HepG2 (cell line): ENCODE data around the gene SLC25A20.

ENCODE experiments used
- CHD2 ChIP-seq: IDR thresholded peaks from 2 replicates; pipeline ENCODE4 v1.6.1; 2011; ENCODE audit warnings: low read depth, low read length, improper control_type of control experiment
- CTCF ChIP-seq: sonication (generic); formaldehyde crosslinking; IDR thresholded peaks from 2 replicates; pipeline ENCODE4 v1.5.0; 2020; ENCODE audit warnings: mild to moderate bottlenecking, missing genetic modification reagents, moderate library complexity
- EP300 ChIP-seq, 3 experiments: sonication (generic) in 1 of 3; formaldehyde crosslinking in 1 of 3; IDR thresholded peaks; 2 replicates each; pipeline versions ENCODE4 v1.5.1 to v1.6.1; 2011 to 2020; ENCODE audit warnings: low read depth in 2 of 3, low read length in 2 of 3, borderline replicate concordance in 1 of 3, improper control_type of control experiment in 1 of 3, mild to moderate bottlenecking in 1 of 3, missing genetic modification reagents in 1 of 3, moderate library complexity in 1 of 3
- ERF ChIP-seq: IDR thresholded peaks from 2 replicates; pipeline ENCODE4 v1.6.1; 2018; ENCODE audit warnings: missing biosample characterization, missing genetic modification reagents
- GPBP1L1 ChIP-seq: sonication (generic); formaldehyde crosslinking; IDR thresholded peaks from 2 replicates; pipeline ENCODE4 v1.5.0; 2020; ENCODE audit warnings: mild to moderate bottlenecking, missing genetic modification reagents
- JUND ChIP-seq: sonication (generic); formaldehyde crosslinking; IDR thresholded peaks from 2 replicates; pipeline ENCODE4 v1.8.0; 2022; ENCODE audit warnings: mild to moderate bottlenecking, missing genetic modification reagents
- KDM1A ChIP-seq: IDR thresholded peaks from 2 replicates; pipeline ENCODE4 v1.6.1; 2016; ENCODE audit warnings: missing compliant biosample characterization
- NBN ChIP-seq: fragments of 450-650 bp; conservative IDR thresholded peaks from 2 replicates; pipeline ENCODE4 v1.6.1; 2017
- SMAD9 ChIP-seq: sonication (generic); formaldehyde crosslinking; IDR thresholded peaks from 2 replicates; pipeline ENCODE4 v1.5.1; 2020; ENCODE audit warnings: mild to moderate bottlenecking, missing genetic modification reagents
- ZMYM2 ChIP-seq: sonication (generic); formaldehyde crosslinking; IDR thresholded peaks from 2 replicates; pipeline ENCODE4 v1.8.0; 2022; ENCODE audit warnings: mild to moderate bottlenecking, missing genetic modification reagents
- ZNF121 ChIP-seq: sonication (generic); formaldehyde crosslinking; IDR thresholded peaks from 2 replicates; pipeline ENCODE4 v1.5.0; 2020; ENCODE audit warnings: mild to moderate bottlenecking, missing genetic modification reagents
- ZNF629 ChIP-seq: sonication (generic); formaldehyde crosslinking; conservative IDR thresholded peaks from 2 replicates; pipeline ENCODE4 v1.5.0; 2020; ENCODE audit warnings: missing genetic modification reagents

- TF ChIP-seq KDM1A (CRISPR knock-in tag) (no peak), SMAD9 (no peak), ZNF629 (CRISPR knock-in tag) (no peak), ERF (CRISPR knock-in tag) (no peak), EP300 (IDR thresholded peaks at IDR 0.05; ENCODE audit: low read depth in 2 of 2, low read length in 2 of 2) (no peak), EP300 (CRISPR knock-in tag; IDR thresholded peaks at IDR 0.05; ENCODE audit: borderline replicate concordance) (no peak), GPBP1L1 (no peak), NBN (no peak), CTCF (no peak), CHD2 (no peak), ZNF121 (CRISPR knock-in tag) (no peak), ZMYM2 (CRISPR knock-in tag) (no peak), JUND (CRISPR knock-in tag) (no peak)
Measured at GRCh38 chr3:48811524-48811923, 87.2 kb downstream of the SLC25A20 start.
